ENCODE data around the gene OR5A2.
"Not testable (repeated sequence)": the region's sequence is repeated elsewhere in the genome, so short reads cannot be mapped to it uniquely, and the experiment has no call there.

OR5A2 gene

GRCh38 chr11:59380263-59381059, 45.8 kb downstream of the OR5A2 start:
- no peak for DNase-seq

GRCh38 chr11:59372324-59372723, 53.9 kb downstream of the OR5A2 start:
- not testable (repeated sequence) for DNase-seq

DNA sequence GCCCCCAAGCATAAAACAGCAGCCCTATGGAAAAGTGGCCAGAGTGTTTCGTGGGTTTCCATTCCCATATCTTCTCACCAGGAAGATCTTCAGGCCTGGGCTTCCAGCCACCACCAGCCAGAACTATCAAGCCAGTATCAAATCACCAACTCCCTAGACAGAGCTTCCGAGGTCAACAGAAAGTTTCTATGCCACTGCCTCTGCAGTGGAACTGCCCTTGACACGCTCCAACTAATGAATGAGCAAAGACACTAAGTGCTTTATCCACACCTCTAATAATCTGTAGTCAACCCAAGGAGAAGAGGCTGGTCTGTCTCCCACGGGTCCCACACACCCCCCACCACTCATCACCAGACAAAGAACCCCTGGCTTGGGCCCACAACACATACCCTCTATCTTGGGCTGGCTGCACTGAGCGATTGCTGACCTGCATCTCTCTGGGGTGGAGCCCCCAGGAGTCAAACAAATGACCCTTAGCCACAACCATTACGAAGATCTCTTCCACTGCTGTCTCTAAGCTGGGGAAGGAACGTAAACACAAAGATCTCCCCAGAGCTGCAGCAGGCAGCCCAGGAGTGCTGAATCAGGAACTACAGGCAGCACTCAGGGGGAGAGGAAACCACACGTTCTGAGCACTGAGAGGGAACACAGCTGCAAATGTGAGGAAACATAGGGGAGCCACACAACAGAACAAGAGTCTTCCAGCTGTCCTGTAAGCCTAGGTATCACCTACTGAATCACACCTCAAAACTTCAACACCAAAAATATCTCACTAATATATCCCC, 57.8 kb downstream of the OR5A2 start:
- no peak for DNase-seq

Measured in NCI-H2029 treated with DMSO at 0.1 percent for 48 hours (cell line).